HCT116 (cell line): ENCODE measurements around the gene TEAD1. TPM values are rescaled to one million over a fixed set of nuclear protein-coding genes. Genes with fewer than 3 reads are reported as not detected.

Source experiments
- ATAC-seq: fragments of 200-7000 bp; cut with Tn5 transposase; 2 replicates; pipeline ENCODE4 v1.9.1; 2020; ENCODE audit warnings: mild to moderate bottlenecking, moderate library complexity
- BruUV-seq: library from RNA; stranded (reverse); fragments of 400-500 nt; replicated peaks from 2 replicates; lab custom pipeline; 2021; lab: Mats Ljungman, UMichigan
- CTCF ChIA-PET: fragments of 300-600 bp; sonication (Branson Sonifier 250); formaldehyde crosslinking; loops from one replicate; lab custom pipeline; 2021; ENCODE audit warnings: antibody characterized with exemption; lab: Charles Lee
- POLR2A ChIA-PET: fragments of 300-600, 350-600 bp; sonication (Branson Sonifier 250); formaldehyde crosslinking; loops from one replicate; lab custom pipeline; 2021; ENCODE audit warnings: antibody characterized with exemption; lab: Charles Lee
- RAD21 ChIA-PET, 2 experiments: fragments of 300-600 bp; sonication (Branson Sonifier 250); formaldehyde crosslinking; loops; one replicate each; lab custom pipeline; 2023; ENCODE audit warnings: low total read pairs in 2 of 2; ENCODE audit not compliant: uncharacterized antibody in 2 of 2, unreplicated experiment in 2 of 2, low non-redundant PET in 1 of 2; lab: Charles Lee
- DNase-seq: peaks from one replicate; pipeline ENCODE4 v3.0.0-alpha.2; 2010; ENCODE audit warnings: low read depth, low spot score
- H2AFZ ChIP-seq: fragments of 200-600 bp; shearing (Covaris generic), sonication (generic); 2 replicates; pipeline ENCODE4 v1.6.1; 2017; ENCODE audit warnings: low read depth, mixed run types, mixed read lengths, antibody characterized with exemption, low read length; ENCODE audit not compliant: poor library complexity, severe bottlenecking
- H3K27ac ChIP-seq: 2 replicates; pipeline ENCODE4 v1.5.1; 2012; ENCODE audit warnings: low read depth, low read length
- H3K27me3 ChIP-seq: fragments of 200-600 bp; sonication (generic); 2 replicates; pipeline ENCODE4 v1.6.1; 2016; ENCODE audit warnings: mixed run types, low read length, mixed read lengths; ENCODE audit not compliant: insufficient read depth
- H3K36me3 ChIP-seq, 2 experiments: fragments of 200-500 bp in 1 of 2; fragments of 200-600 bp in 1 of 2; sonication (Bioruptor generic) in 1 of 2; sonication (generic) in 1 of 2; 2 replicates each; pipeline versions ENCODE4 v1.5.1 to v1.6.1; 2014 to 2016; ENCODE audit warnings: low read length in 2 of 2, inconsistent platforms in 1 of 2, mixed read lengths in 1 of 2, mixed run types in 1 of 2; ENCODE audit not compliant: insufficient read depth in 2 of 2, control insufficient read depth in 1 of 2
- H3K4me1 ChIP-seq, 2 experiments: fragments of 200-600 bp in 1 of 2; sonication (generic) in 1 of 2; 2 replicates each; pipeline versions ENCODE4 v1.5.1 to v1.6.1; 2012 to 2017; ENCODE audit warnings: low read length in 2 of 2, inconsistent platforms in 1 of 2, mild to moderate bottlenecking in 1 of 2, mixed read lengths in 1 of 2, mixed run types in 1 of 2, moderate library complexity in 1 of 2; ENCODE audit not compliant: insufficient read depth in 2 of 2, control insufficient read depth in 1 of 2
- H3K4me2 ChIP-seq: fragments of 200-600 bp; sonication (generic); 2 replicates; pipeline ENCODE4 v1.6.1; 2017; ENCODE audit warnings: mixed run types, low read length, mixed read lengths
- H3K4me3 ChIP-seq, 2 experiments: fragments of 200-600 bp in 1 of 2; sonication (generic) in 1 of 2; replicated peaks in 1 of 2; 2 replicates each; pipeline ENCODE4 v1.5.1; 2011 to 2016; ENCODE audit warnings: low read length in 2 of 2, control low read depth in 1 of 2, low read depth in 1 of 2, mild to moderate bottlenecking in 1 of 2, mixed read lengths in 1 of 2, mixed run types in 1 of 2
- H3K79me2 ChIP-seq: fragments of 200-600 bp; sonication (generic); 2 replicates; pipeline ENCODE4 v1.6.1; 2017; ENCODE audit warnings: mild to moderate bottlenecking, mixed run types, low read length, moderate library complexity, mixed read lengths; ENCODE audit not compliant: insufficient read depth
- H3K9ac ChIP-seq: fragments of 200-600 bp; sonication (generic); 2 replicates; pipeline ENCODE4 v1.6.1; 2016; ENCODE audit warnings: low read length, mixed read lengths
- H3K9me2 ChIP-seq: fragments of 200-600 bp; sonication (generic), shearing (Covaris generic); 2 replicates; pipeline ENCODE4 v1.6.1; 2017; ENCODE audit warnings: mixed run types, mild to moderate bottlenecking, moderate library complexity; ENCODE audit not compliant: insufficient read depth
- H3K9me3 ChIP-seq, 2 experiments: fragments of 200-500 bp in 1 of 2; fragments of 200-600 bp in 1 of 2; sonication (Bioruptor generic) in 1 of 2; sonication (generic) in 1 of 2; 2 replicates each; pipeline ENCODE4 v1.6.1; 2014 to 2017; ENCODE audit warnings: low read length in 2 of 2, mixed read lengths in 2 of 2, inconsistent platforms in 1 of 2, low read depth in 1 of 2, mild to moderate bottlenecking in 1 of 2, mixed run types in 1 of 2, moderate library complexity in 1 of 2; ENCODE audit not compliant: control insufficient read depth in 1 of 2, insufficient read depth in 1 of 2
- H4K20me1 ChIP-seq: fragments of 200-600 bp; sonication (generic), shearing (Covaris generic); 2 replicates; pipeline ENCODE4 v1.6.1; 2017; ENCODE audit warnings: mixed run types, mild to moderate bottlenecking, moderate library complexity; ENCODE audit not compliant: insufficient read depth
- CBX3 ChIP-seq: IDR thresholded peaks from 2 replicates; pipeline ENCODE4 v1.6.1; 2012; ENCODE audit warnings: low read depth
- CEBPB ChIP-seq: IDR thresholded peaks from 2 replicates; pipeline ENCODE4 v1.6.1; 2012; ENCODE audit warnings: low read depth
- EGR1 ChIP-seq: IDR thresholded peaks from 2 replicates; pipeline ENCODE4 v1.6.1; 2012; ENCODE audit warnings: low read depth
- EZH2phosphoT487 ChIP-seq: fragments of 200-600 bp; IDR thresholded peaks from 2 replicates; pipeline ENCODE4 v1.6.1; 2018; ENCODE audit warnings: antibody characterized with exemption, borderline replicate concordance
- MAX ChIP-seq: IDR thresholded peaks from 2 replicates; pipeline ENCODE4 v1.6.1; 2012
- POLR2AphosphoS5 ChIP-seq: IDR thresholded peaks from 2 replicates; pipeline ENCODE4 v1.6.1; 2011; ENCODE audit warnings: mild to moderate bottlenecking, low read depth, low read length, moderate library complexity
- RAD21 ChIP-seq: IDR thresholded peaks from 2 replicates; pipeline ENCODE4 v1.6.1; 2012; ENCODE audit warnings: low read depth, mild to moderate bottlenecking
- REST ChIP-seq: IDR thresholded peaks from 2 replicates; pipeline ENCODE4 v1.6.1; 2012; ENCODE audit warnings: low read depth
- SIN3A ChIP-seq: IDR thresholded peaks from 2 replicates; pipeline ENCODE4 v1.6.1; 2012; ENCODE audit warnings: low read depth
- TCF7L2 ChIP-seq: IDR thresholded peaks from 2 replicates; pipeline ENCODE4 v1.7.0; 2011; ENCODE audit warnings: borderline replicate concordance, inconsistent platforms; ENCODE audit not compliant: insufficient read depth, insufficient read length; ENCODE audit errors: extremely low read depth
- YY1 ChIP-seq: IDR thresholded peaks from 2 replicates; pipeline ENCODE4 v1.6.1; 2011; ENCODE audit warnings: low read length, low read depth, moderate library complexity, mild to moderate bottlenecking; ENCODE audit not compliant: insufficient replicate concordance; ENCODE audit errors: extremely low read depth
- ZBTB33 ChIP-seq: IDR thresholded peaks from 2 replicates; pipeline ENCODE4 v1.6.1; 2011; ENCODE audit warnings: mild to moderate bottlenecking, low read length, moderate library complexity; ENCODE audit not compliant: insufficient replicate concordance; ENCODE audit errors: extremely low read depth
- ZFX ChIP-seq: fragments of 450-650 bp; IDR thresholded peaks from 2 replicates; pipeline ENCODE4 v1.6.1; 2017
- ZNF274 ChIP-seq: fragments of 200-500 bp; sonication (Bioruptor generic); IDR thresholded peaks from 2 replicates; pipeline ENCODE4 v1.6.1; 2014; ENCODE audit warnings: mild to moderate bottlenecking, low read depth, low read length, inconsistent platforms
- intact Hi-C: fragments of 100-400 bp; cut with micrococcal nuclease; formaldehyde crosslinking; loops from 2 replicates; pipeline ENCODE4 v1.10.0; 2022
- total RNA-seq: library from RNA; stranded (reverse); gene quantifications from one replicate; pipeline ENCODE4 v1.2.1, GENCODE V29; 2021; ENCODE audit not compliant: unreplicated experiment

TEAD1 gene
- total RNA-seq, 1 experiment from 2014 or later = 103 TPM

GRCh38 chr11:12901272-12901671, 227.1 kb downstream of the TEAD1 start:
- CTCF ChIA-PET = no interaction called here

More at GRCh38 chr11:12901272-12901671, 227.1 kb downstream of the TEAD1 start:
- peaks cover 2 to 23% of the 10 kb centered on the region in 2 experiments; a peak in 2 of 4 replicates for H3K36me3 ChIP-seq
- POLR2A ChIA-PET = no interaction called here
- H3K79me2 ChIP-seq = no peaks in the 10 kb centered on the region
- no peak overlapping the region for H3K9ac ChIP-seq
- no peak for DNase-seq
- no TSS peak for BruUV-seq
- H3K4me2 ChIP-seq = no peak overlapping the region
- TF ChIP-seq CBX3 (no peak), YY1 (no peak), ZFX (no peak), MAX (no peak), REST (no peak), SIN3A (no peak), TCF7L2 (no peak), EGR1 (no peak), CEBPB (no peak), ZNF274 (no peak), ZBTB33 (no peak), POLR2AphosphoS5 (no peak), EZH2phosphoT487 (no peak), RAD21 (no peak)
- TF ChIP-seq, all 23 proteins: peak for 0
- H3K27ac ChIP-seq = no peak overlapping the region
- no peak for ATAC-seq
- H3K9me2 ChIP-seq = no peaks in the 10 kb centered on the region
- no peak overlapping the region for H3K4me3 ChIP-seq
- no peaks in the 10 kb centered on the region for H3K27me3 ChIP-seq
- H4K20me1 ChIP-seq = no peaks in the 10 kb centered on the region
- no peak overlapping the region for H2AFZ ChIP-seq
- H3K4me1 ChIP-seq = peaks cover 0 to 4% of the 10 kb centered on the region in 2 experiments; a peak in 1 of 4 replicates
- H3K9me3 ChIP-seq = no peaks in the 10 kb centered on the region
- intact Hi-C loops = no loop called here
- RAD21 ChIA-PET = no interaction called here
